GM20431 (cell line): Measurements from ENCODE around the gene TMCC1.

Source experiments
- in situ Hi-C: fragments of 300-500 bp; cut with MseI, MboI; formaldehyde crosslinking; loops from one replicate; pipeline ENCODE4 v1.15.0; 2020; ENCODE audit warnings: low sequenced_read_pairs; ENCODE audit not compliant: unreplicated experiment

The TMCC1 gene

DNA sequence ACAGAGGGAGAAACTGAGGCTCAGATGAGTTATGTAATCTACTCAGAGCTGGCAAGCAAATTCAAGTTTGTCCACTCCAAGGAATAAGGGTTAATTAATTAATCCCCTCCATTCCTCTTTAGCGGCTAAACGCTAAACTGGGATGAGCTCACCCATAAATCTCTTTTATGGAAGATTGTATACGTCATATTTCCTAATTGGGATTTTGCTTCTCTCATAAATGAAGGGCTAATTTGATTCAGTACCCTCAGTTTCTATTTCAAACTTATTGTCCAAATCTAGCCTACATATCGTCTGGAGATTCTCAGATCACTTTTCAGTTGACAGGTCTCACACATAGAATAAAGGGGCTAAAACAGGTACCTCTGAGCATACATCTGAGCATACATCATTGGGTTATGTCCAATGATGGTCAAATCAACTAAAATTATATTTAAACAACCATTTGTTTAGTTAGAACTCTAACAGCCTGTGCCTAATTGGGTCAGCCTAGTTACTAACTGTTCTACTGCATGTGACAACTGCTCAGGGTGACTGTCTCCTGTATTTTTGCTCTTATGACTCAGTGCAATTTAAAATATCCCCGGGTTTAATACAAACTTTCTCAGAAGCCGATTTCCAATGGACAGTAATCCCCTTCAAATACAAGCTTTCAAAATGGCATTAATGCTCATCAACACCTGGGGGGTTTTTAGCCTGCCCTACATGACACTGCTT, 229.4 kb downstream of the TMCC1 start:
- in situ Hi-C loops = no loop called here

- in situ Hi-C loops = no loop called here
Measured at GRCh38 chr3:129663045-129663446, 230.5 kb downstream of the TMCC1 start.

- in situ Hi-C loops = no loop called here
Measured at GRCh38 chr3:129662191-129662608, 231.3 kb downstream of the TMCC1 start.

GRCh38 chr3:129661766-129662165, 231.7 kb downstream of the TMCC1 start:
- in situ Hi-C loops = no loop called here

GRCh38 chr3:129658110-129658843, 235.2 kb downstream of the TMCC1 start:
- in situ Hi-C loops = loop anchor here (10.0 kb wide), 1 partner anchor 167 kb away; no protein-coding TSS in a partner anchor

DNA sequence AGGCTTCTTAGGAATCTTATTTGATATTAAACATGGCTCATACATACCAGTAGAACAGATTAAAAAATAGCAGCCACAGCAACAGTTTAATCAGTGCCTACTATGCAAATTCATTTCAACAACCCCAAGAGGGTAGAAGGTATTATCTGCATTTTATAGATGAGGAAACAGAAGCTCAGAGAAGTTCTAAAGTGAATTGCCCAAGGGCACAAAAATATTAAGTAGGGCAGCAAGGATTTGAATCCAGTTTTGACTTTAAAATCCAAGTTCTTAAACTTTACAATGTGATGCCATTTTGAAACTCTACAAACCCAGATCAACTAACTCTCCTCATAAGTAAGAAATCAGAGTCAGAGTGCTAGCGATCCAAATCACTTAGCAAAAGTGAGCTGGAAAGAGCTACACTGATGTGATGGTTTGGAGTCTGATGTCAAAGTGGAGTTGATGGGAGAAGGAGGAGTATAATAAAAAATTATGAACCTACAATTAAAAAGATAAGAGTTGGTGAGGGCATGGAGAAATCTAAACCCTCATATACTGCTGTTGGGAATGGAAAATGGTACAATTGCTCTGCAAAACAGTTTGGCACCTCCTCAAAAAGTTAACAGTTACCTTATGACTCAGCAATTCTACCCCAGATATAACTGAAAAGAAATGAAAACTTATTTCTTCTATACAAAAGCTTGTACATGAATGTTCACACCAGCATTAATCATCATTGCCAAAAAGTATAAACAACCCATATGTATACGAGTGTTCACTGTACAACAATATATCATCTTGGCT, 236.1 kb downstream of the TMCC1 start:
- in situ Hi-C loops = loop anchor here (10.0 kb wide), 1 partner anchor 167 kb away; no protein-coding TSS in a partner anchor

GRCh38 chr3:129656659-129657247, 236.8 kb downstream of the TMCC1 start:
- in situ Hi-C loops = loop anchor here (10.0 kb wide), 1 partner anchor 168 kb away; no protein-coding TSS in a partner anchor

DNA sequence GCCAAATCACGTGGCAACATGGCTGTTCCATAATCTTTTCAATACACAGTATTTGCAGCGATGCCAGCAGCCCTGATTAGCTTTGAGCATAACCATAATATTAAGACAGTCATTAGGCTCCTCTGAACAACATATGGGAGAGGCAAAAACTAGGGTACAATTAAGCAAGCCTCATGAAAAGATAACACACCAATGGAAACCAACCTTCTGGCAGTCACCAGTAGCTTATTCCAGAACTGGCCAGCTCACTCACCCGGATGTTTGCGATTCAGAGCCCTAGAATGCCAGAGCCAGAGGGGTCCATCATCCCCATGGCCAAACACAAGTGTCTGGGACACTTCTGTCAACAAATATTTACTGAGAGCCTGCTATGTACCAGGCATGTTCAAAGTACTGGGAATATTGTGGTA, 238.2 kb downstream of the TMCC1 start:
- in situ Hi-C loops = loop anchor here (10.0 kb wide), 1 partner anchor 170 kb away; no protein-coding TSS in a partner anchor

DNA sequence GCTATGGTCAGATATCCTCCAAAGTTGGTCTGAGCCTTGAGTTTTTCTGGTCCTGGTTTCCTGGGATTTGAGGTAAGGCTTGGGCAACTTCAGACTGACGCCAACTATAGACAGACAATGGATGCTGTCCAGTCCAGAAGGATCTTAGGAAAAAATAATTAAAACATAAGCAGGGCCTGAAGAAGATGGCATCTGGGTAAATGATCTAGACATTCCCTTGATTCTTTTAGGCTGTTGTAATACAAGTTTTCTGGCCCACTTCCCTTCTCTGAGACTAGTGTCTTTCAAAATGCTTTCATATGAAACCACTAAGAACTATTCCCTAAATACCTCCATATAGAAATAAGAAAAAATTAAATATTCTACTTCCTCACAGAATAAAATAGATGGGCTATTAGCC, 239.4 kb downstream of the TMCC1 start:
- in situ Hi-C loops = loop anchor here (10.0 kb wide), 1 partner anchor 171 kb away; no protein-coding TSS in a partner anchor

GRCh38 chr3:129653019-129653418, 240.5 kb downstream of the TMCC1 start:
- in situ Hi-C loops = loop anchor here (10.0 kb wide), 1 partner anchor 172 kb away; no protein-coding TSS in a partner anchor

- in situ Hi-C loops = loop anchor here (10.0 kb wide), 1 partner anchor 173 kb away; no protein-coding TSS in a partner anchor
Measured at GRCh38 chr3:129651435-129652202, 241.9 kb downstream of the TMCC1 start.

DNA sequence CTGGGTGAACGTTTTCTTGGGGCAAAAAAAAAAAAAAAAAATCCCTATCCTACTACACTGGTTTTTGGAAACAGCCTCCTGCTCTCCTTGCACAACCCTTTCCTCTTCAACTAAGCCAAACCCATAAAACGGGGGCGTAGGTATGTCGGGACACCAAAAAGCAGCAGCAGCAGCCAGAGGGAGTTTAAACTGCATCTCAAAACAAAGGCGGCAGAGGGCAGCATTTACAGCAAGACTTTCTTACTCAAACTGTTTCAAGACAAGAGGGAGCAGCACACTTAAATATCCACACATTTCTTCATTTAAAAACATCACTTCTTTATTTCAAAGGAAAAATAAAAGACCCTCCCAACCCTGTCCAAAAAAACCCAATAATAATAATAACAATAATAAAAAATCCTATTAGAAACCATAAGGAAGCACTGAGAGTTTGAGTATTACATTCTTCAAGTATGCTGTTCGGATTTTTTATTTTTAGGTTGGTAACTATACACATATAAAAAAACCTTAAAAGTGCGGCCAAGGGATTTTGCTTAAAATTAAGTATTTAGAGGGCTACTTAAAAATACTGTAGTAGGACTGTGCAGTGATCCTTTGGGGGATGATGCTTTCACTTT, 243.1 kb downstream of the TMCC1 start:
- in situ Hi-C loops = loop anchor here (10.0 kb wide), 1 partner anchor 174 kb away; no protein-coding TSS in a partner anchor

DNA sequence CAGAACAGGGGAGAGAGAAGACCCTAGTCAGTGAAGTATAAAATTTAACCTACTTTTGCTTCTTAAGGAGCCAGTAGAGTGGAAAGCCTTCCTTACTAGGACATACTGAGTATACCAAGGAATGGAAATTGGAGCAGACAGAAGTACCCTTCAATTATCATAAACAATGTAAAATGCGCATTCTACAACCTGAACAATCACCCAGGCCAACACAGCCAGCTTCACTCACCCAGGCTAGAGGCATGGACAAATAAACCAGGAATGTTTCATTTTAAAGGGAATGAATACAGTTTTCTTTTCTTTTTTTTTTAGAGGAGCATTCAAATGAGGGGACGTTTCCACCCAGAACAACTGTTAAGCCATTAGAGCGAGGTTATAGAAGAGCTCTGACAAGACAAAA, 245.1 kb downstream of the TMCC1 start:
- in situ Hi-C loops = loop anchor here (25.0 kb wide), 1 partner anchor 289 kb away; no protein-coding TSS in a partner anchor

DNA sequence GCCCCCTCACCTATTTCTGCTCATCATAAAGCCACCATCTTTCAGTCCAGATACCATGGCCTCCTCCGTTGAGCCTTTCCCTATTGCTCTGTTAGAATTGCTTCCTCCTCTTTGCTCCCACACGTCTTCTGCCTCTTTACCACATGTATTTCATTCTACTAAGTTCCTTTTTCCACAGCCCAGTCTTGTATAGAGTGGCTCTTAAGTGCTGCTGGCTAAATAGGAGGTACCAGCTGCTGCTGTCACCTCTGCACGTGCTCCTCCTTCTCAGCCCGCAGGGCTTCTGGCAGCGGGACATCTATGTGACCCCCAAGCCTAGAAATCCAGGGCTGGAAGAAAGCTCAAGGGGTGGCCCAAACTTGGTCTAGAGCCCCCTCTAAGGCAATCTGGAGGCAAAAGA, 248.2 kb downstream of the TMCC1 start:
- in situ Hi-C loops = loop anchor here (25.0 kb wide), 1 partner anchor 292 kb away; no protein-coding TSS in a partner anchor

DNA sequence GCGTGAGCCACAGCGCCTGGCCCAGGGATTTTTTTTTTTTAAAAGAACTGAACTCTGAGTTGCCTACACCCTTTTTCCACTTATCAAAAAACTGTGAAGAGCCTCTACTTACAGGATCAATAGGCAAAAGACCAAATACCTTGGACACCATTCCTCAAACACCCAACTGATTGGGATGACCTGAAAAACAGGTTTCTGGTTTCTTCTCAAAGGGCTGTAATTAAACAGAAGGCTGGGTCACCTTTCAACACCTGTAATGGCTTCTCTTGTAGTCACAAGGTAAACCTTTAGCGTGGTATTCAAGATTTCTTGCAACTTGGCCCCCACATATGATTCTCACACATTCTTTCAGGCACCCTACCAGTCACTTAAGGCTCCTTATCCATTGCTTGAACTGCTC, 248.7 kb downstream of the TMCC1 start:
- in situ Hi-C loops = loop anchor here (25.0 kb wide), 1 partner anchor 292 kb away; no protein-coding TSS in a partner anchor

GRCh38 chr3:129641567-129642260, 251.8 kb downstream of the TMCC1 start:
- in situ Hi-C loops = loop anchor here (25.0 kb wide), 1 partner anchor 296 kb away; no protein-coding TSS in a partner anchor

DNA sequence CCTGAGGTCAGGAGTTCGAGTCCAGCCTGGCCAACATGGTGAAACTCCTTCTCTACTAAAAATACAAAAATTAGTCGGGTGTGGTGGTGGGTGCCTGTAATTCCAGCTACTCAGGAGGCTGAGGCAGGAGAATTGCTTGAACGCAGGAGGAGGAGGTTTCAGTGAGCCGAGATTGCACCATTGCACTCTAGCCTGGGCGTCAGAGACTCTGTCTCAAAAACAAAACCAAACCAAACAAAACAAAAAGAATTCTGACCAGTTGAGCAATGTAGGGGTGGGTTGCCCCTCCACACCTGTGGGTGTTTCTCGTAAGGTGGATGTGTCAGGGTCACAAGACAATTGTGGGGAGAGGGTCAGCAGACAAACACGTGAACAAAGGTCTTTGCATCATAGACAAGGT, 252.5 kb downstream of the TMCC1 start:
- in situ Hi-C loops = loop anchor here (25.0 kb wide), 1 partner anchor 296 kb away; no protein-coding TSS in a partner anchor

GRCh38 chr3:129638481-129638880, 255.0 kb downstream of the TMCC1 start:
- in situ Hi-C loops = loop anchor here (25.0 kb wide), 1 partner anchor 299 kb away; no protein-coding TSS in a partner anchor
